IPS-NIHi7 (cell line): ENCODE data around the gene EME1.
"Not testable (repeated sequence)": the region's sequence is repeated elsewhere in the genome, so short reads cannot be mapped to it uniquely, and the experiment has no call there.

Source experiments
- DNase-seq: peaks from one replicate; pipeline ENCODE4 v3.0.0; 2012; ENCODE audit warnings: mixed read lengths; ENCODE audit errors: extremely low spot score

EME1 gene

DNA sequence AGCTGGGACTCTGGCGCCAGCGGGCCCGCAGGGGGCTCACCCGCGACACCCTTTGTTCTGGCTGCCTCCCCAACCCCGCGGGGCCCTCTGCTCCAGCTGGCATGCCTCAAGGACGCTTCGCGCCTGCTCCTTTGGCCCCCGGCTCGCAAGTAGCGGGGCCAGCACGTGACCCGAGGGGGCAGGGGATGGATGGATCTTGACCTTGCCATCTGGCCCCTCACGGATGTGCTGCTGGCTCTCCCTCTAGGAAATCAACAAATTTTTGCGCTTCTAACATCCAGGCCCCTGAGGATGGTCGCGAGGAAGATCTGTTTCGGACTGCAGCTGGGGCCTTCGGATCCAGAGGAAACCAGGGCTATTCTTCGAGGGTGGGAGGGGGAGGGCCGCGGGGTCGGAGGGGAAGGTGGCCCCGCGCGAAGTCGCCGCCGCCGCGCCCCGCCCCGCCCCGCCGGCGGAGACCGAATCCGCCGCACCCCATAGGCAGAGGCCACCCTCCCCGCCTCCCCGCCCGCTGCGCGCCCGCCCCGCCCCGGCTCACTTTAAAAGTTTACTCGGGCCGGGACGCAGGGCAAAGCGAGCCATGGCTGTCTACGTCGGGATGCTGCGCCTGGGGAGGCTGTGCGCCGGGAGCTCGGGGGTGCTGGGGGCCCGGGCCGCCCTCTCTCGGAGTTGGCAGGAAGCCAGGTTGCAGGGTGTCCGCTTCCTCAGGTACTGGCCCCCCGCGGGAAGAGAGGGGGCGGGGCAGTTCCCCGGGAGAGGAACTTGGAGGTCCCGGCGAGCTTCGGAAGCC is 52.8 kb downstream of the EME1 start, which contains the start of gene ACSF2:
ACSF2 (plus strand) TSS at position 537 of the 790 bp plus-strand sequence; CDS start at position 581, 44 bp downstream.
- peak; percentile 78 for DNase-seq

DNA sequence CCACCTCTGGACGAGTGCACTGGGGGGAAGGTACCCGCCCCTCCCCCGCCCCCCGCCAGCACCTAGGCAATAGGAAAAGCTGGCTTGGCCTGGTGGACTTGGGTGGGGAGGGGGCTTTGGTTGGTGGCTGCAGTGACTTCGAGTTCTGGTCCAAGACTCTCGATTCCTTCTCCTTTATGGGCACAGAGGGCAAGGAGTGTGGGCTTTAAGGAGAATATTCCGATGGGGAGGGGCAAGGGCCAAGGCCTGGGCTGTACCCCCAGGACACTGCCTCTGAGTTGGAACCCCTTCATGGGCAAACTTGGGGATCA is 53.4 kb downstream of the EME1 start:
- DNase-seq, result peak; percentile 82

DNA sequence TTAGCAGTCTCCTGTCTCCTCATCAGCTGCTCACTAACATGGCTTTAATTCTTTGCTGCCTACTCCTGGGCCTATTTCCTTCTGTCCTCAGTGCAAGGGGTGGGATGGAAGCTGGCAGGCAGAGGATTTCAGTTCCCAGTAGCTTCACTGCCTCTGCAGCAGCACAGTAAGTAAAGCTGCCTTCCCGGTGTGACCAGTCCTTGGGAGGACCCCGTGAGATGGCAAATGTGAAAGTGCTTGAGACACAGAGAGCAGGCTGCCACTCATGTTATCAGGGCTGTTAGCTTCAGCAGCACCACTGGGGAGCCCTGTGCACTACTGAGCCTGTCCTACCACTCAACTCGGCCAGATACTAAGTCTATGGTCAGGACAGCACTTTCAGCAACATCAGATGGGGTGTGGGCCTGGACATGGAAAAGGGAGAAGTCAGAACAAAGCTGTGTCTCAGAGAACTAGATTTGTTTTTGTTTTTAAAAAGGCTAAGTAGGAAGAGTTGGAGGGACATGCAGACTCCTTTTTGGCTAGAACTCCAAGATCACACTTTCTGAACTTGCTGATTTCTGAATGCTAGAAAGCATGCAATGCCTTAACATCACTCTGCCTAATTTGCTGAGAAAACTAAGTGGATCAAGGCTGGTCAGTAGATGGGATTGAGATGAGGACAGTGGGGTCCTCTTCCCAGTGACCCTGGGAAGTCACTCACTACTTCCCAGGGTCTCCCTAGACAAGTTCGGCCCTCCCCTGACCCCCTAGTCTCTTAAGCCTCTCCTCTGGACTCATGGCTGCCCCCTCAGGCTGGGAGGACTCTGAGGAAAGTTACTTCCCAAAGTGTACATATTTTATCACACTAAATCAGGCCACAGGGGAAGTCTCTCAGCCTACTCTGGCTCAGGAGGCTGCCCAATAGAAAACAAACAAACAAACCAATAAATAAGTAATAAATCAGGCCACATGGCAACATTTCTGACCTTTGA is 54.1 kb downstream of the EME1 start:
- peak; percentile 54 for DNase-seq

DNA sequence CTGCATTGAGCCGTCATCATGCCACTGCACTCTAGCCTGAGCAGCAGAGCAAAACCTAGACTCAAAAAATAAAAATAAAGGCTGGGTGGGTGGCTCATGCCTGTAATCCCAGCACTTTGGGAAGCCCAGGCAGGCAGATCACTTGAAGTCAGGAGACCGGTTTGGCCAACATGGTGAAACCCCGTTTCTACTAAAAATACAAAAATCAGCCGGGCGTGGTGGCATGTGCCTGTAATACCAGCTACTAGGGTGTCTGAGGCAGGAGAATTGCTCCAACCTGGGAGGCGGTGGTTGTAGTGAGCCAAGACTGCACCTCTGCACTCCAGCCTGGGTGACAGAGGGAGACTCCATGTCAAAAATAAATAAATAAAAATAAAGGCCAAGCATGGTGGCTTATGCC is 55.1 kb downstream of the EME1 start:
- not testable (repeated sequence) for DNase-seq

DNA sequence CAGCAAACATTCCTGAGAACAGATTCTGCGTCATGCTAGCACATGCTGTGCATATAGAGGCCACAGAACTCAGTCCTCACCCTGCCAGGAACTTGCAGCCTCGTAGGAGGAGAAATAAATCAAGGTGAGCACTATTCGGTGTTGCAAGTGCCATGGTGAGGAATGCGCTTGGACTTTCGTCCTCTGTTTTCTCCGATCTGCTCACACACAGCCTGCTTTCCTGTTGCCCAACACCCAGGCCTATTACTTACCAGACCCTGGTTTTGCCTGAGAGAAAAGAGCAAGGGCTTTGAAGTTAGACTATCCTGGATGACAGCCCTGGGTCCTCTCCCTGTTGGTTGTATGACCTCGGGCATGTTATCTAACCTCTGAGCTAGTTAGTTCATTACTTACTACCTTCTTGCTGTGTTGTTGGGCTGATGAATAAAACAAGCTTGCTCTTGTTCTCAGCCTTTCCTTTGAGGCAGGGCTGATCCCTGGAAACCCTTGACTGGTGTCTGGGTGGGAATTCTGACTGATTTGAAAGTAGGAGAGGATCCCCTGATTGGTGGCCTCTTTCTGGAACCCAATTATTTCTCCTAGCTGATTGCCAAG is 55.9 kb downstream of the EME1 start:
- no peak for DNase-seq

DNA sequence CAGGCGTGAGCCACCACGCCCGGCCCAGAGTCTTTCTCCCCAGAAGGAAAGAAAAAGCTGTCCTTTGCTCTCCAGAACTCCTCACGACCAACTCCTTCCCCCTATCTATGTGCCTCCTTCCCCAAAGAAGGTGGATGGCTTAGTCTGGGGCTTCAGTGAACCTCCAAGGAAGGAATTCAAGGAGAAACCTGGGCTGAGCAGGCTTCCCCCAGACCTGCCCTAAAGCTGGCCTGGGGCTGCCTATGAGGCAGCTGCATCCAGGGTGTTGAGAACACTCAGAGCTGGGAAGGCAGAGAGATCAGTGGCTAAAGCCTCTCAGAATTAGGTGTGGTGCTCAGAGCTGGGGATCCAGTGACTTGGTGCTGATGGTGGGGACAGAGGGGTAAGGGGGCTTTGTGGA is 56.8 kb downstream of the EME1 start:
- no peak for DNase-seq
